K562 (cell line): Measurements from ENCODE around the gene EIF4EBP2. TPM values are rescaled to one million over a fixed set of nuclear protein-coding genes. Genes with fewer than 3 reads are reported as not detected.

Experiments
- ATAC-seq: fragments of 200-7000 bp; cut with Tn5 transposase; 3 replicates; pipeline ENCODE4 v1.9.1; 2020; ENCODE audit warnings: moderate library complexity
- BruUV-seq: library from RNA; stranded (reverse); fragments of 400-500 nt; replicated peaks from 2 replicates; lab custom pipeline; 2021; lab: Mats Ljungman, UMichigan
- CTCF ChIA-PET: fragments of 300-600 bp; formaldehyde crosslinking; extraction: SDS; loops from one replicate; lab custom pipeline; 2021; ENCODE audit warnings: low intra/inter-chr PET ratio; lab: Yijun Ruan, JAX
- POLR2A ChIA-PET: fragments of 300-600, 350-650 bp; sonication (Branson Sonifier 250); formaldehyde crosslinking; extraction: SDS; loops from one replicate; lab custom pipeline; 2021; ENCODE audit warnings: antibody characterized with exemption, inconsistent platforms; lab: Yijun Ruan, JAX
- DNase-seq, 4 experiments: peaks; one replicate each; pipeline versions ENCODE4 v3.0.0 to v3.0.0-alpha.2; 2011 to 2018; ENCODE audit warnings: low spot score in 3 of 4, mixed read lengths in 3 of 4; ENCODE audit errors: extremely low read depth in 1 of 4
- FAIRE-seq: peaks from 2 replicates; lab custom pipeline; 2011; peaks lifted over from hg19 to GRCh38; lab: Jason Lieb, UNC
- H2AFZ ChIP-seq: 2 replicates; pipeline ENCODE4 v1.6.0; 2011; ENCODE audit warnings: low read depth, low read length, control low read depth, inconsistent platforms
- H3K27ac ChIP-seq: fragments of 200-600 bp; 3 replicates; pipeline ENCODE4 v1.8.0; 2011; ENCODE audit warnings: low read depth, mild to moderate bottlenecking, control low read depth, inconsistent platforms, low read length, moderate library complexity, mixed read lengths; ENCODE audit errors: extremely low read depth
- H3K27me3 ChIP-seq, 2 experiments: fragments of 300-600 bp in 1 of 2; 2 replicates in 1 of 2; 3 replicates in 1 of 2; pipeline versions ENCODE4 v1.6.0 to v1.8.0; 2011; ENCODE audit warnings: inconsistent platforms in 2 of 2, low read length in 2 of 2, mild to moderate bottlenecking in 1 of 2, mixed read lengths in 1 of 2, moderate library complexity in 1 of 2; ENCODE audit not compliant: control insufficient read depth in 2 of 2, insufficient read depth in 2 of 2
- H3K36me3 ChIP-seq: fragments of 300-600 bp; 3 replicates; pipeline ENCODE4 v1.8.0; 2011; ENCODE audit warnings: mild to moderate bottlenecking, low read length, inconsistent platforms; ENCODE audit not compliant: control insufficient read depth, insufficient read depth
- H3K4me1 ChIP-seq, 2 experiments: fragments of 200-600 bp in 1 of 2; replicated peaks in 1 of 2; 2 replicates in 1 of 2; 3 replicates in 1 of 2; pipeline versions ENCODE4 v1.5.1 to v1.8.0; 2011; ENCODE audit warnings: inconsistent platforms in 2 of 2, low read length in 2 of 2, mild to moderate bottlenecking in 1 of 2, mixed read lengths in 1 of 2, moderate library complexity in 1 of 2; ENCODE audit not compliant: control insufficient read depth in 2 of 2, insufficient read depth in 2 of 2
- H3K4me2 ChIP-seq: 2 replicates; pipeline ENCODE4 v1.6.1; 2011; ENCODE audit warnings: low read length, control low read depth, inconsistent platforms, mixed read lengths; ENCODE audit not compliant: insufficient read depth
- H3K4me3 ChIP-seq: fragments of 200-600 bp; sonication (generic), shearing (Covaris generic); 2 replicates; pipeline ENCODE4 v1.5.1; 2016; ENCODE audit warnings: control low read depth, inconsistent platforms
- H3K79me2 ChIP-seq: fragments of 200-600 bp; 3 replicates; pipeline ENCODE4 v1.8.0; 2011; ENCODE audit warnings: low read length, inconsistent platforms; ENCODE audit not compliant: control insufficient read depth, insufficient read depth
- H3K9ac ChIP-seq, 2 experiments: 2 replicates each; pipeline versions ENCODE4 v1.6.0 to v1.6.1; 2011; ENCODE audit warnings: low read depth in 2 of 2, low read length in 2 of 2, control low read depth in 1 of 2, inconsistent platforms in 1 of 2, mild to moderate bottlenecking in 1 of 2, mixed read lengths in 1 of 2; ENCODE audit not compliant: insufficient read depth in 1 of 2
- H3K9me1 ChIP-seq: one replicate; pipeline ENCODE4 v1.6.0; 2011; ENCODE audit warnings: inconsistent platforms, mild to moderate bottlenecking, low read length, moderate library complexity; ENCODE audit not compliant: control insufficient read depth, insufficient read depth
- H3K9me3 ChIP-seq: replicated peaks from 2 replicates; pipeline ENCODE4 v1.5.1; 2011; ENCODE audit warnings: low read depth, low read length, inconsistent platforms; ENCODE audit not compliant: control insufficient read depth, insufficient read depth
- H4K20me1 ChIP-seq: replicated peaks from 2 replicates; pipeline ENCODE4 v1.6.1; 2011; ENCODE audit warnings: low read length, inconsistent platforms, mixed read lengths; ENCODE audit not compliant: control insufficient read depth, insufficient read depth
- BCOR ChIP-seq: fragments of 450-650 bp; IDR thresholded peaks from 2 replicates; pipeline ENCODE4 v1.6.1; 2016
- EHMT2 ChIP-seq: fragments of 450-650 bp; IDR thresholded peaks from 2 replicates; pipeline ENCODE4 v1.6.1; 2018; ENCODE audit warnings: antibody characterized with exemption
- ETS2 ChIP-seq: IDR thresholded peaks from 2 replicates; pipeline ENCODE4 v1.6.1; 2016; ENCODE audit warnings: borderline replicate concordance, missing genetic modification characterization, mild to moderate bottlenecking, moderate library complexity, missing compliant biosample characterization; ENCODE audit not compliant: poor library complexity, severe bottlenecking
- KLF10 ChIP-seq: fragments of 250-450 bp; sonication (Bioruptor Pico); IDR thresholded peaks from 2 replicates; pipeline ENCODE4 v1.6.1; 2021; ENCODE audit warnings: matching md5 sums
- POLR3G ChIP-seq: IDR thresholded peaks from 2 replicates; pipeline ENCODE4 v1.6.1; 2011; ENCODE audit not compliant: insufficient read length, insufficient replicate concordance; ENCODE audit errors: extremely low read depth
- RBM25 ChIP-seq: fragments of 200-400 bp; formaldehyde crosslinking; IDR thresholded peaks from 2 replicates; pipeline ENCODE4 v1.6.1; 2018; ENCODE audit warnings: low read length, low read depth, moderate library complexity; ENCODE audit not compliant: severe bottlenecking
- RCOR1 ChIP-seq, 2 experiments: IDR thresholded peaks; 2 replicates each; pipeline ENCODE4 v1.6.1; 2012; ENCODE audit warnings: low read depth in 2 of 2, low read length in 2 of 2, borderline replicate concordance in 1 of 2, improper control_type of control experiment in 1 of 2
- ZBTB11 ChIP-seq, 3 experiments: fragments of 200-800 bp in 1 of 3; fragments of 250-450 bp in 1 of 3; fragments of 450-650 bp in 1 of 3; sonication (Bioruptor Pico) in 1 of 3; sonication (Bioruptor generic) in 1 of 3; formaldehyde crosslinking in 1 of 3; IDR thresholded peaks; 2 replicates each; pipeline versions ENCODE4 v1.6.1 to v1.8.0; 2016 to 2022; ENCODE audit warnings: mild to moderate bottlenecking in 2 of 3, missing genetic modification characterization in 2 of 3, missing compliant biosample characterization in 1 of 3, moderate library complexity in 1 of 3
- WGBS: fragments of 100-300 bp; shearing (Covaris generic); methylation state at CpG from one replicate; pipeline ENCODE4 v1.1.6; 2016; ENCODE audit warnings: low coverage, mixed read lengths; ENCODE audit not compliant: insufficient coverage; ENCODE audit errors: missing lambda C conversion rate; 5-methylcytosine and 5-hydroxymethylcytosine counted together
- in situ Hi-C: fragments of 300-500 bp; cut with MboI; formaldehyde crosslinking; loops from 4 replicates; pipeline ENCODE4 v1.15.0; 2018; ENCODE audit warnings: inconsistent platforms, mixed read lengths
- intact Hi-C: fragments of 100-400 bp; cut with micrococcal nuclease; formaldehyde crosslinking; loops from 2 replicates; pipeline ENCODE4 v1.14.2; 2022
- polyA plus RNA-seq, 8 experiments: library from polyadenylated mRNA; depleted of rRNA in 4 of 8; stranded (reverse) in 5 of 8; unstranded in 3 of 8; fragments of >200 nt; fragmentation: Nextera tagmentation in 2 of 8; fragmentation: Illumina TruSeq in 1 of 8; extraction: Ambion mirVana in 2 of 8; extraction: Trizol in 1 of 8; gene quantifications; 2 replicates each; pipeline versions ENCODE4 v1.2.1 to v1.2.3, GENCODE V29; 2011 to 2014; ENCODE audit warnings: inconsistent platforms in 1 of 8, missing spikeins in 1 of 8
- total RNA-seq, 7 experiments: library from RNA; depleted of rRNA in 6 of 7; stranded (reverse); fragments of >200 nt in 6 of 7; fragmentation: Illumina TruSeq in 2 of 7; extraction: Trizol in 2 of 7; gene quantifications; 2 replicates each; pipeline versions ENCODE4 v1.2.1 to v1.2.3, GENCODE V29; 2011 to 2021; ENCODE audit warnings: low replicate concordance in 1 of 7
- TF ChIP-seq, protein P1 (sequence below): fragments of 450-650 bp; formaldehyde crosslinking; IDR thresholded peaks from 2 replicates; pipeline ENCODE4 v1.4.0; 2022; ENCODE audit warnings: missing genetic modification characterization

Gene EIF4EBP2
- total and polyA plus RNA-seq, 9 of the 15 experiments (the other 6 are each of a cell fraction or from before 2014, with no cell fraction given), result 16.1 to 67.5 (median 38.3) TPM

DNA sequence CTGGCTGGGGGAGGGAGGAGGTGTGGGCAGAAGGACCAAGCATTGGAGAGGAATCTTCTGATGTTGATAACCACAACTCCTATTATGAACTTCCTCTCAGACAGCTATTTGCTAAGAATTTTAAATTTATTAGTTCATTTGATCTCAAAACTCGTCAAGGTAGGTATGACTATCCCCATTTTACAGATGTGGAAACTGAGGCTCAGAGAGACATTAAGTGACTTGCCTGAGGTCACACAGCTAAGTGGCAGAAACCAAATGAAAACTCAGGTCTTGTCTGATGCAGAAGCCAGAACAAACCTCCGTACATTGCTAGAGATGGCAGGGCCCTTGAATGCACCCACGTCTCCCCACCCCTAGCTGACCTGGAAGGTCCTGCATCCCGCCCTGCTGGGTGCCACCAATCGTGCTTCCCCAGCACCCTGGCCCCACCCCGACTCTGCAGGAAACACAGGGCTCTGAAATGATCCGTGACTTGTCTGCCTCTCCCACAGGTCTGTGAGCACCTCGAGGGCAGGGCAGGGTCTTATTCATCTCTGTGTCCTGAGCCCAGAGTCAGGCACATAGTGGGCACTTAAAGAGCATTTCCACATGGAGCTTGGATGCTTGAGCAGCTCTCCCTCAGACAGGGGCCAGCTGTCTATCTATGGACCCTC is 69.0 kb downstream of the EIF4EBP2 start:
- no TSS peak for BruUV-seq

GRCh38 chr10:70474780-70475179 is 70.8 kb downstream of the EIF4EBP2 start:
- ATAC-seq, result no peak
- TF ChIP-seq KLF10 (no peak), ZBTB11 (CRISPR knock-in tag; IDR thresholded peaks at IDR 0.05) (no peak), ETS2 (tag) (no peak), POLR3G (no peak)
- TF ChIP-seq, protein P1, sequence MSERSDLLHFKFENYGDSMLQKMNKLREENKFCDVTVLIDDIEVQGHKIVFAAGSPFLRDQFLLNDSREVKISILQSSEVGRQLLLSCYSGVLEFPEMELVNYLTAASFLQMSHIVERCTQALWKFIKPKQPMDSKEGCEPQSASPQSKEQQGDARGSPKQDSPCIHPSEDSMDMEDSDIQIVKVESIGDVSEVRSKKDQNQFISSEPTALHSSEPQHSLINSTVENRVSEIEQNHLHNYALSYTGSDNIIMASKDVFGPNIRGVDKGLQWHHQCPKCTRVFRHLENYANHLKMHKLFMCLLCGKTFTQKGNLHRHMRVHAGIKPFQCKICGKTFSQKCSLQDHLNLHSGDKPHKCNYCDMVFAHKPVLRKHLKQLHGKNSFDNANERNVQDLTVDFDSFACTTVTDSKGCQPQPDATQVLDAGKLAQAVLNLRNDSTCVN, result no peak

More for the DNA sequence above, 69.0 kb downstream of the EIF4EBP2 start:
- POLR2A ChIA-PET, result no interaction called here
- no peak overlapping the region for H3K27ac ChIP-seq
- CTCF ChIA-PET, result no interaction called here
- DNase-seq (no peak), ATAC-seq (no peak), FAIRE-seq (no peak)
- H3K36me3 ChIP-seq, result no peaks in the 10 kb centered on the region; the same call in 2 of the 3 replicates
- no peak overlapping the region for H3K9ac ChIP-seq
- peaks cover 15% of the 10 kb centered on the region for H4K20me1 ChIP-seq
- no peak overlapping the region for H3K4me2 ChIP-seq
- H2AFZ ChIP-seq, result no peak overlapping the region
- peaks cover 47 to 87% of the 10 kb centered on the region in 2 experiments for H3K27me3 ChIP-seq
- no peaks in the 10 kb centered on the region for H3K9me1 ChIP-seq
- H3K4me1 ChIP-seq, result peaks cover 0 to 4% of the 10 kb centered on the region in 2 experiments; a peak in 4 of 5 replicates
- in situ Hi-C loops, result no loop called here
- H3K4me3 ChIP-seq, result no peak overlapping the region
- no peaks in the 10 kb centered on the region for H3K9me3 ChIP-seq
- 0% methylated on average over 8 of the region's 8 CpGs for WGBS
- no peaks in the 10 kb centered on the region for H3K79me2 ChIP-seq
- TF ChIP-seq RCOR1 (IDR thresholded peaks at IDR 0.05; ENCODE audit: borderline replicate concordance in 1 of 2, low read depth in 2 of 2, low read length in 2 of 2) (peak in 1 of 2 experiments; percentile 40; a peak in 1 of 4 replicates), RBM25 (peak; percentile 81), EHMT2 (no peak), BCOR (peak; percentile 59)
- TF ChIP-seq, all 486 proteins: peak for 3
- intact Hi-C loops, result no loop called here

More at GRCh38 chr10:70474780-70475179, 70.8 kb downstream of the EIF4EBP2 start:
- no peaks in the 10 kb centered on the region for H3K9me1 ChIP-seq
- H3K27ac ChIP-seq, result no peak overlapping the region
- ChIA-PET CTCF (no interaction called here), POLR2A (no interaction called here)
- no peaks in the 10 kb centered on the region for H3K79me2 ChIP-seq
- H3K4me2 ChIP-seq, result no peak overlapping the region
- peaks cover 24% of the 10 kb centered on the region for H4K20me1 ChIP-seq
- FAIRE-seq (no peak), DNase-seq (no peak)
- no peaks in the 10 kb centered on the region; the same call in 2 of the 3 replicates for H3K36me3 ChIP-seq
- H3K9me3 ChIP-seq, result no peaks in the 10 kb centered on the region
- no TSS peak for BruUV-seq
- intact Hi-C loops (loop anchor here (5.0 kb wide), 1 partner anchor 53 kb away; no protein-coding TSS in a partner anchor), in situ Hi-C loops (no loop called here)
- no peak overlapping the region for H3K4me3 ChIP-seq
- 20% methylated on average over 2 of the region's 2 CpGs for WGBS
- no peak overlapping the region for H3K9ac ChIP-seq
- H3K4me1 ChIP-seq, result peaks cover 0 to 18% of the 10 kb centered on the region in 2 experiments; a peak in 4 of 5 replicates
- H3K27me3 ChIP-seq, result peaks cover 48 to 87% of the 10 kb centered on the region in 2 experiments; a peak in 4 of 5 replicates
- no peak overlapping the region for H2AFZ ChIP-seq
